Ovary (tissue), 9 donors: ENCODE measurements around the gene PLCB4. TPM values are rescaled to one million over a fixed set of nuclear protein-coding genes. Genes with fewer than 3 reads are reported as not detected.

Experiments used
- DNase-seq, 5 donors: peaks; one replicate each; pipeline ENCODE4 v3.0.0-alpha.2; 2019 to 2020
- H3K27ac ChIP-seq, 2 donors: fragments of 200-600 bp; one replicate each; pipeline versions ENCODE4 v1.5.1 to v1.8.0; 2019 to 2022
- H3K27me3 ChIP-seq: fragments of 200-600 bp; one replicate; pipeline ENCODE4 v1.8.0; 2022
- H3K36me3 ChIP-seq: fragments of 200-600 bp; sonication (generic); one replicate; pipeline ENCODE4 v1.5.1; 2019
- H3K4me1 ChIP-seq: one replicate; pipeline ENCODE4 v1.8.1; 2013; ENCODE audit warnings: mild to moderate bottlenecking, moderate library complexity; ENCODE audit not compliant: insufficient read depth
- H3K4me3 ChIP-seq: fragments of 200-600 bp; sonication (generic); one replicate; pipeline ENCODE4 v1.5.1; 2017
- H3K9me3 ChIP-seq, 2 donors: fragments of 200-600 bp in 1 of 2; sonication (generic) in 1 of 2; one replicate each; pipeline versions ENCODE4 v1.5.1 to v1.8.1; 2013 to 2019; ENCODE audit warnings: mild to moderate bottlenecking in 1 of 2, moderate library complexity in 1 of 2
- CTCF ChIP-seq, 3 donors: fragments of 450-650 bp in 2 of 3; fragments of 200-600 bp in 1 of 3; IDR thresholded peaks; one replicate each; pipeline versions ENCODE4 v1.5.1 to v1.8.0; 2016 to 2022; ENCODE audit warnings: antibody characterized with exemption in 3 of 3, mild to moderate bottlenecking in 1 of 3
- EP300 ChIP-seq: sonication (generic); formaldehyde crosslinking; IDR thresholded peaks from one replicate; pipeline ENCODE4 v1.6.1; 2017; ENCODE audit warnings: antibody characterized with exemption
- POLR2A ChIP-seq: fragments of 450-650 bp; IDR thresholded peaks from one replicate; pipeline ENCODE4 v1.6.1; 2017; ENCODE audit warnings: antibody characterized with exemption, mild to moderate bottlenecking, moderate library complexity
- WGBS, 3 donors: extraction: QIAGEN DNeasy Blood & Tissue Kit in 1 of 3; methylation state at CpG; one replicate each; pipeline versions ENCODE4 v1.1.5 to v1.1.7; 2013 to 2017; 5-methylcytosine and 5-hydroxymethylcytosine counted together
- intact Hi-C, 4 donors: fragments of 100-400 bp; cut with DNase I; formaldehyde crosslinking; loops; one replicate each; pipeline versions ENCODE4 v1.11.0 to v1.15.1; 2022 to 2023
- polyA plus RNA-seq, 2 donors: library from polyadenylated mRNA; stranded (reverse); fragments of 200-250 nt in 1 of 2; fragments of 350-450 nt in 1 of 2; fragmentation: Illumina TruSeq in 1 of 2; extraction: RNeasy Lipid Tissue Mini Kit (QIAGEN cat#74804) in 1 of 2; gene quantifications; one replicate each; pipeline ENCODE4 v1.2.3, GENCODE V29; 2013 to 2014
- total RNA-seq, 7 donors: library from RNA; depleted of rRNA in 2 of 7; stranded (reverse); fragments of >200 nt in 2 of 7; fragmentation: NEBNext Ultra II Directional in 3 of 7; extraction: Animal tissue kit (Norgen Biotek cat#: 25700) in 3 of 7; gene quantifications; one replicate each; pipeline versions ENCODE4 v1.1.0 to v1.2.4, GENCODE V29; 2016 to 2023
- donor health status: DM: no; HTN: no; CAD: no; lungs with moderate emphysema.
- donor health status: DM: no; HTN: no; CAD: no.
- donor health status: Bipolar disorder and iron deficiency.
- donor health status: DM: yes; HTN: yes; CAD: no.
- donor health status: DM: no; HTN: no; CAD: no.
- donor health status: DM: yes; HTN: yes; CAD: no.

The PLCB4 gene
- total and polyA plus RNA-seq, 9 donors, result 2.8 to 11.8 (median 5.6) TPM

DNA sequence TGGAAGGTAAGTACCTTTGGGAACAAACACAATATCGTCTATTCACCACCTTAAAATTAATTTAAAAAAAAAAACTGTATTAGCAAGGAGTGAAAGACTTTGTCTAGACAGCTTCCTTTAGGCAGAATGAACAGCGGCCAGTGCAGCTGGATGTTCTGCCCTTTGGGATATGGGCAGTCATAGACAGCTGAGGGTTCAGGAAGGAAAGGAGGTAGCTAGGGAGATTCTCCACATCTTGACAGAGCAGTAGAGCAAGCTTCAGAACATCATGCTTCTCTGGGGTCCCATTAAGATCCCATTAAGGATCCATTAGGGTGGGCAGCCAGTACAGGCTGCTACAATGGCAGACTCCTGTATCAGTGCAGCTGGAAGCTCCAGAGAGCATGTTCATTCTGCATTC, 46.5 kb upstream of the PLCB4 start:
- H3K4me1 ChIP-seq, result no peaks in the 10 kb centered on the region

DNA sequence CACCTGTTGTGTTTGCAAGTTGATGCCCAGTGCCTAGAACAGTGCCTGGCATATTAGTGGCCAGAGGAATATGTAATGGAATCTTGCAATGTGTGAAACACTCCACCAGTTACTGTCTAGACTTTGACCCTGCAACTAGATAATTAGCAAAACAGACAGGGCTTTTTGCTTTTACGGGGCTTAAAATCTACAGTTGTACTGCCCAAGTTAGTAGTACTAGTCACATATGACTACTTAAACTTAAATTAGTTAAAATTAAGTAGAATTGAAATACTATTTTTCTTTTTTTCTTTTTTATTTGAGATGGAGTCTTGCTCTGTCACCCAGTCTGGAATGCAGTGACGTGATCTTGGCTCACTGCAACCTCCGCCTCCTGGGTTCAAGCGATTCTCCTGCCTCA, 44.3 kb upstream of the PLCB4 start:
- Histone ChIP-seq H3K27me3 (no peaks in the 10 kb centered on the region), H3K9me3 (no peaks in the 10 kb centered on the region), H3K27ac (no peak overlapping the region), H3K36me3 (no peaks in the 10 kb centered on the region), H3K4me3 (no peak overlapping the region), H3K4me1 (no peaks in the 10 kb centered on the region)
- 93 to 97% (median 96%) methylated on average over 4 of the region's 4 CpGs for WGBS, 3 donors
- intact Hi-C loops, result no loop called here
- DNase-seq, result no peak
- TF ChIP-seq POLR2A (no peak), CTCF (IDR thresholded peaks at IDR 0.05) (no peak), EP300 (no peak)

More for the DNA sequence above, 46.5 kb upstream of the PLCB4 start:
- Histone ChIP-seq H3K36me3 (no peaks in the 10 kb centered on the region), H3K27ac (no peak overlapping the region), H3K9me3 (no peaks in the 10 kb centered on the region), H3K4me3 (no peak overlapping the region), H3K27me3 (no peaks in the 10 kb centered on the region)
- TF ChIP-seq CTCF (IDR thresholded peaks at IDR 0.05) (no peak), POLR2A (no peak), EP300 (no peak)
- intact Hi-C loops, result no loop called here
- WGBS, 3 donors, result 83 to 90% (median 89%) methylated on average over 2 of the region's 2 CpGs
- no peak for DNase-seq

DNA sequence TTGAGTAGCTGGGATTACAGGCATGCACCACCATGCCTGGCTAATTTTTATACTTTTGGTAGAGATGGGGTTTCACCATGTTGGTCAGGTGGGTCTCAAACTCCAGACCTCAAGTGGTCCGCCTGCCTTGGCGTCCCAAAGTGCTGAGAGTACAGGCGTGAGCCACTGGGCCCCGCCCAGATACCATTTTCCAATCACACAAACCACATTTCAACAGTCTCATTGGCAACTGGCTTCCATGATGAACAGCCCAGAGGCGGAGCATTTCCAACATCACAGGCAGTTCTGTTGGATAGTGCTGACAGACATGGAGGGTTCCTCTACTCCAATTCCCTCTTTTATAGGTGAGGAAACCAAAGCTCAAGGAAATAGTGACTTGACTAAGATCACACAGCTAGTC, 43.9 kb upstream of the PLCB4 start:
- WGBS, 3 donors, result 96 to 97% (median 97%) methylated on average over 5 of the region's 5 CpGs
- Histone ChIP-seq H3K4me1 (no peaks in the 10 kb centered on the region), H3K36me3 (no peaks in the 10 kb centered on the region), H3K9me3 (no peaks in the 10 kb centered on the region), H3K27ac (no peak overlapping the region), H3K4me3 (no peak overlapping the region), H3K27me3 (no peaks in the 10 kb centered on the region)
- TF ChIP-seq POLR2A (no peak), EP300 (no peak), CTCF (IDR thresholded peaks at IDR 0.05) (no peak)
- intact Hi-C loops, result no loop called here
- no peak for DNase-seq

- no peak for TF ChIP-seq POLR2A
- Histone ChIP-seq H3K36me3 (no peaks in the 10 kb centered on the region), H3K27me3 (no peaks in the 10 kb centered on the region), H3K27ac (no peak overlapping the region), H3K4me1 (no peaks in the 10 kb centered on the region), H3K4me3 (no peak overlapping the region), H3K9me3 (no peaks in the 10 kb centered on the region)
- DNase-seq, result no peak
- WGBS, 3 donors, result 66 to 81% (median 75%) methylated on average over 4 of the region's 4 CpGs
- intact Hi-C loops, result no loop called here
Measured at GRCh38 chr20:9025643-9026042, 43.2 kb upstream of the PLCB4 start.

GRCh38 chr20:9027626-9028025, 41.3 kb upstream of the PLCB4 start:
- Histone ChIP-seq H3K4me1 (no peaks in the 10 kb centered on the region), H3K4me3 (no peak overlapping the region), H3K27me3 (no peaks in the 10 kb centered on the region), H3K36me3 (no peaks in the 10 kb centered on the region), H3K27ac (no peak overlapping the region), H3K9me3 (no peaks in the 10 kb centered on the region)
- no peak for DNase-seq
- 85 to 87% (median 86%) methylated on average over 2 of the region's 2 CpGs for WGBS, 3 donors
- TF ChIP-seq EP300, result no peak
- no peak for TF ChIP-seq POLR2A
- TF ChIP-seq CTCF (IDR thresholded peaks at IDR 0.05), result no peak
- intact Hi-C loops, result no loop called here
